ENCODE data around the gene SHISA5.

DNA sequence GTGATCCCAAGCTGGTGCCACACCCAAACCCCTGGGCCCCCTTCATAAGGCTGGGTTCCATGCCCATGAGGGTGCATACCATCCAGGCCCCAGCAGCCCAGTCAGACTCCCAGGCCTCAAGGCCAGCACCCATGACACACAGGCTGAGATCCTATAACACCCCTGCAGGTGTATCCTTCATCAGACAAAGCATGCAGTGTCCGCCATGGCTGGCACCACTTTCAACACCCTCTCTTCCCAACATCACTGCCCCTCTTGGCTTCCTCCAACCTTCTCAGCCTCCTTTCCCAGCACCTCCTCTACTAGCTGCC is 67.5 kb downstream of the SHISA5 start:
- TF ChIP-seq, protein P1, sequence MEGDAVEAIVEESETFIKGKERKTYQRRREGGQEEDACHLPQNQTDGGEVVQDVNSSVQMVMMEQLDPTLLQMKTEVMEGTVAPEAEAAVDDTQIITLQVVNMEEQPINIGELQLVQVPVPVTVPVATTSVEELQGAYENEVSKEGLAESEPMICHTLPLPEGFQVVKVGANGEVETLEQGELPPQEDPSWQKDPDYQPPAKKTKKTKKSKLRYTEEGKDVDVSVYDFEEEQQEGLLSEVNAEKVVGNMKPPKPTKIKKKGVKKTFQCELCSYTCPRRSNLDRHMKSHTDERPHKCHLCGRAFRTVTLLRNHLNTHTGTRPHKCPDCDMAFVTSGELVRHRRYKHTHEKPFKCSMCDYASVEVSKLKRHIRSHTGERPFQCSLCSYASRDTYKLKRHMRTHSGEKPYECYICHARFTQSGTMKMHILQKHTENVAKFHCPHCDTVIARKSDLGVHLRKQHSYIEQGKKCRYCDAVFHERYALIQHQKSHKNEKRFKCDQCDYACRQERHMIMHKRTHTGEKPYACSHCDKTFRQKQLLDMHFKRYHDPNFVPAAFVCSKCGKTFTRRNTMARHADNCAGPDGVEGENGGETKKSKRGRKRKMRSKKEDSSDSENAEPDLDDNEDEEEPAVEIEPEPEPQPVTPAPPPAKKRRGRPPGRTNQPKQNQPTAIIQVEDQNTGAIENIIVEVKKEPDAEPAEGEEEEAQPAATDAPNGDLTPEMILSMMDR (IDR thresholded peaks at IDR 0.05) = no peak
- TF ChIP-seq POLR2A (IDR thresholded peaks at IDR 0.05) = no peak

Measured in right lobe of liver (tissue), 4 donors.